ENCODE data around the gene TPGS1. TPM values are rescaled to one million over a fixed set of nuclear protein-coding genes. Genes with fewer than 3 reads are reported as not detected.

Gene TPGS1
- total RNA-seq, 1 donor, result 59.0 TPM

GRCh38 chr19:567296-567900 is 60.1 kb downstream of the TPGS1 start:
- DNase-seq (ENCODE audit: low read depth in 2 of 3, low spot score in 2 of 3), result no peak

Other genes starting within 250 kb of the TPGS1 start
- 1.1 TPM for gene PLPP2, start 216.1 kb upstream of the TPGS1 start, total RNA-seq
- gene MIER2, start 162.7 kb upstream of the TPGS1 start, total RNA-seq, result 10.5 TPM
- not detected for gene C2CD4C, start 98.3 kb upstream of the TPGS1 start, total RNA-seq
- under 0.01 TPM for gene SHC2, start 46.5 kb upstream of the TPGS1 start, total RNA-seq
- gene MADCAM1, start 11.0 kb upstream of the TPGS1 start, total RNA-seq, result 0.27 TPM
- gene CDC34, start 24.3 kb downstream of the TPGS1 start, total RNA-seq, result 49.3 TPM
- gene GZMM, start 36.6 kb downstream of the TPGS1 start, total RNA-seq, result 0.27 TPM
- 254 TPM for gene BSG, start 65.1 kb downstream of the TPGS1 start, total RNA-seq
- gene HCN2, start 82.4 kb downstream of the TPGS1 start, total RNA-seq, result under 0.01 TPM
- 50.9 TPM for gene POLRMT, start 126.0 kb downstream of the TPGS1 start, total RNA-seq
- under 0.01 TPM for gene FGF22, start 132.4 kb downstream of the TPGS1 start, total RNA-seq
- gene RNF126, start 155.7 kb downstream of the TPGS1 start, total RNA-seq, result 50.1 TPM
- 7.5 TPM for gene FSTL3, start 168.9 kb downstream of the TPGS1 start, total RNA-seq
- gene PRSS57, start 188.0 kb downstream of the TPGS1 start, total RNA-seq, result 829 TPM
- gene PALM, start 201.4 kb downstream of the TPGS1 start, total RNA-seq, result 15.6 TPM
- gene MISP, start 243.6 kb downstream of the TPGS1 start, total RNA-seq, result 0.27 TPM